Immature natural killer cell (primary cell): ENCODE data around the gene PEAK3. TPM values are rescaled to one million over a fixed set of nuclear protein-coding genes. Genes with fewer than 3 reads are reported as not detected.

Source experiments
- DNase-seq, 3 donors: peaks; one replicate each; pipeline ENCODE4 v3.0.0; 2022; ENCODE audit warnings: mixed read lengths in 1 of 3
- H3K27ac Mint-ChIP-seq, 6 donors: one replicate each; pipeline ENCODE4 v1.8.0; 2020; ENCODE audit warnings: mixed read lengths in 6 of 6, mild to moderate bottlenecking in 5 of 6, inconsistent platforms in 4 of 6, moderate library complexity in 3 of 6
- H3K27me3 Mint-ChIP-seq, 3 donors: one replicate each; pipeline ENCODE4 v1.8.0; 2020 to 2021; ENCODE audit warnings: low read depth in 3 of 3, mild to moderate bottlenecking in 3 of 3, mixed read lengths in 3 of 3, moderate library complexity in 3 of 3, inconsistent platforms in 1 of 3
- H3K36me3 Mint-ChIP-seq, 3 donors: one replicate each; pipeline ENCODE4 v1.8.0; 2020; ENCODE audit warnings: mixed read lengths in 3 of 3, inconsistent platforms in 2 of 3, mild to moderate bottlenecking in 2 of 3
- H3K4me1 Mint-ChIP-seq, 2 donors: one replicate each; pipeline ENCODE4 v1.8.0; 2020; ENCODE audit warnings: inconsistent platforms in 2 of 2, mild to moderate bottlenecking in 2 of 2, mixed read lengths in 2 of 2, moderate library complexity in 1 of 2
- H3K4me3 Mint-ChIP-seq, 5 donors: one replicate each; pipeline ENCODE4 v1.8.0; 2020; ENCODE audit warnings: mild to moderate bottlenecking in 5 of 5, mixed read lengths in 5 of 5, inconsistent platforms in 3 of 5, moderate library complexity in 3 of 5
- H3K9me3 Mint-ChIP-seq, 6 donors: one replicate each; pipeline ENCODE4 v1.8.0; 2020; ENCODE audit warnings: mild to moderate bottlenecking in 6 of 6, mixed read lengths in 6 of 6, inconsistent platforms in 4 of 6, moderate library complexity in 3 of 6
- polyA plus RNA-seq, 3 donors: library from polyadenylated mRNA; unstranded; fragments of 300-500 nt; fragmentation: Illumina TruSeq; gene quantifications; one replicate each; pipeline ENCODE4 v1.2.3, GENCODE V29; 2021

PEAK3 gene
- polyA plus RNA-seq, 3 donors from 2014 or later = 0.96 to 10.8 (median 2.5) TPM

- Mint-ChIP-seq H3K27me3 (peaks cover 0 to 2% (median 2%) of the 10 kb centered on the region in 3 donors), H3K9me3 (no peaks in the 10 kb centered on the region), H3K4me1 (peaks cover 11 to 13% of the 10 kb centered on the region in 2 donors)
Measured at GRCh38 chr19:2321565-2322283, 39.7 kb upstream of the PEAK3 start.

GRCh38 chr19:2320939-2321338 is 39.0 kb upstream of the PEAK3 start:
- no peaks in the 10 kb centered on the region for H3K9me3 Mint-ChIP-seq
- H3K27ac Mint-ChIP-seq = no peak overlapping the region
- no peak overlapping the region for H3K4me3 Mint-ChIP-seq
- peaks cover 0 to 2% (median 1%) of the 10 kb centered on the region in 3 donors for H3K27me3 Mint-ChIP-seq
- peaks cover 6 to 8% of the 10 kb centered on the region in 2 donors for H3K4me1 Mint-ChIP-seq
- H3K36me3 Mint-ChIP-seq = no peaks in the 10 kb centered on the region
- no peak for DNase-seq

More at GRCh38 chr19:2321565-2322283, 39.7 kb upstream of the PEAK3 start:
- Mint-ChIP-seq H3K36me3 (no peaks in the 10 kb centered on the region), H3K4me3 (no peak overlapping the region), H3K27ac (no peak overlapping the region)
- DNase-seq = no peak

- DNase-seq = no peak
- H3K36me3 Mint-ChIP-seq = peaks cover 0 to 3% (median 3%) of the 10 kb centered on the region in 3 donors
- H3K4me1 Mint-ChIP-seq = peaks cover 5 to 8% of the 10 kb centered on the region in 2 donors
- H3K4me3 Mint-ChIP-seq = no peak overlapping the region
- H3K27ac Mint-ChIP-seq = no peak overlapping the region
- H3K9me3 Mint-ChIP-seq = peaks cover 0 to 7% (median 3%) of the 10 kb centered on the region in 6 donors
- H3K27me3 Mint-ChIP-seq = peaks cover 0 to 6% (median 1%) of the 10 kb centered on the region in 3 donors
Measured at GRCh38 chr19:2320049-2320448, 38.1 kb upstream of the PEAK3 start.

- H3K27ac Mint-ChIP-seq = no peak overlapping the region
- H3K9me3 Mint-ChIP-seq = peaks cover 0 to 10% (median 7%) of the 10 kb centered on the region in 6 donors
- no peak for DNase-seq
- peaks cover 0 to 7% (median 6%) of the 10 kb centered on the region in 3 donors for H3K36me3 Mint-ChIP-seq
- peaks cover 5 to 8% of the 10 kb centered on the region in 2 donors for H3K4me1 Mint-ChIP-seq
- H3K27me3 Mint-ChIP-seq = peaks cover 0 to 6% (median 4%) of the 10 kb centered on the region in 3 donors
- H3K4me3 Mint-ChIP-seq = no peak overlapping the region
Measured at GRCh38 chr19:2319551-2319950, 37.6 kb upstream of the PEAK3 start.

GRCh38 chr19:2318923-2319322 is 36.9 kb upstream of the PEAK3 start:
- Mint-ChIP-seq H3K36me3 (peaks cover 0 to 8% (median 6%) of the 10 kb centered on the region in 3 donors), H3K9me3 (peaks cover 0 to 10% (median 7%) of the 10 kb centered on the region in 6 donors), H3K4me3 (no peak overlapping the region), H3K4me1 (peaks cover 5 to 8% of the 10 kb centered on the region in 2 donors), H3K27ac (no peak overlapping the region), H3K27me3 (peaks cover 0 to 6% (median 4%) of the 10 kb centered on the region in 3 donors)
- DNase-seq = no peak

GRCh38 chr19:2317756-2318155 is 35.8 kb upstream of the PEAK3 start:
- peaks cover 5 to 8% of the 10 kb centered on the region in 2 donors for H3K4me1 Mint-ChIP-seq
- H3K27me3 Mint-ChIP-seq = peaks cover 5 to 10% (median 8%) of the 10 kb centered on the region in 3 donors
- no peak for DNase-seq
- no peak overlapping the region for H3K27ac Mint-ChIP-seq
- H3K9me3 Mint-ChIP-seq = peaks cover 0 to 10% (median 7%) of the 10 kb centered on the region in 6 donors
- H3K4me3 Mint-ChIP-seq = no peak overlapping the region
- peaks cover 0 to 8% (median 6%) of the 10 kb centered on the region in 3 donors for H3K36me3 Mint-ChIP-seq

- Mint-ChIP-seq H3K27ac (no peak overlapping the region), H3K4me3 (no peak overlapping the region)
Measured at GRCh38 chr19:2317300-2317699, 35.3 kb upstream of the PEAK3 start.

GRCh38 chr19:2315818-2316353 is 33.9 kb upstream of the PEAK3 start:
- Mint-ChIP-seq H3K4me3 (peak overlapping the region in 3 of 5 donors; percentile 1 to 46 (median 15)), H3K4me1 (peaks cover 5 to 8% of the 10 kb centered on the region in 2 donors), H3K27me3 (peaks cover 8 to 12% (median 9%) of the 10 kb centered on the region in 3 donors), H3K36me3 (peaks cover 0 to 8% (median 6%) of the 10 kb centered on the region in 3 donors), H3K9me3 (peaks cover 0 to 10% (median 7%) of the 10 kb centered on the region in 6 donors), H3K27ac (peak overlapping the region in 1 of 6 donors; percentile 66)
- peak; percentile 60 to 61 (median 60) for DNase-seq

More at GRCh38 chr19:2317300-2317699, 35.3 kb upstream of the PEAK3 start:
- Mint-ChIP-seq H3K9me3 (peaks cover 0 to 10% (median 7%) of the 10 kb centered on the region in 6 donors), H3K4me1 (peaks cover 5 to 8% of the 10 kb centered on the region in 2 donors), H3K36me3 (peaks cover 0 to 8% (median 6%) of the 10 kb centered on the region in 3 donors), H3K27me3 (peaks cover 6 to 10% (median 8%) of the 10 kb centered on the region in 3 donors)
- no peak for DNase-seq

GRCh38 chr19:2315121-2315817 is 33.3 kb upstream of the PEAK3 start:
- Mint-ChIP-seq H3K27ac (no peak overlapping the region), H3K36me3 (peaks cover 0 to 8% (median 6%) of the 10 kb centered on the region in 3 donors), H3K9me3 (peaks cover 0 to 10% (median 7%) of the 10 kb centered on the region in 6 donors), H3K4me3 (peak overlapping the region in 2 of 5 donors; percentile 27 to 46), H3K27me3 (peaks cover 8 to 12% (median 9%) of the 10 kb centered on the region in 3 donors), H3K4me1 (peaks cover 5 to 8% of the 10 kb centered on the region in 2 donors)
- no peak for DNase-seq

GRCh38 chr19:2312820-2313501 is 31.0 kb upstream of the PEAK3 start:
- peaks cover 16 to 24% (median 20%) of the 10 kb centered on the region in 3 donors for H3K27me3 Mint-ChIP-seq
- H3K4me1 Mint-ChIP-seq = peaks cover 8 to 11% of the 10 kb centered on the region in 2 donors
- H3K27ac Mint-ChIP-seq = no peak overlapping the region
- H3K4me3 Mint-ChIP-seq = peak overlapping the region in 1 of 5 donors; percentile 7
- H3K9me3 Mint-ChIP-seq = peaks cover 0 to 10% (median 7%) of the 10 kb centered on the region in 6 donors
- DNase-seq = no peak
- H3K36me3 Mint-ChIP-seq = peaks cover 0 to 8% (median 6%) of the 10 kb centered on the region in 3 donors

- H3K4me3 Mint-ChIP-seq = no peak overlapping the region
- H3K36me3 Mint-ChIP-seq = peaks cover 0 to 8% (median 6%) of the 10 kb centered on the region in 3 donors
- peaks cover 7 to 11% of the 10 kb centered on the region in 2 donors for H3K4me1 Mint-ChIP-seq
- peaks cover 25 to 32% (median 26%) of the 10 kb centered on the region in 3 donors for H3K27me3 Mint-ChIP-seq
- no peak overlapping the region for H3K27ac Mint-ChIP-seq
- H3K9me3 Mint-ChIP-seq = peaks cover 0 to 10% (median 7%) of the 10 kb centered on the region in 6 donors
- DNase-seq = no peak
Measured at GRCh38 chr19:2311093-2311492, 29.1 kb upstream of the PEAK3 start.

GRCh38 chr19:2309734-2310362 is 27.9 kb upstream of the PEAK3 start:
- Mint-ChIP-seq H3K9me3 (peaks cover 0 to 2% (median 1%) of the 10 kb centered on the region in 6 donors), H3K4me1 (peaks cover 0 to 5% of the 10 kb centered on the region in 2 donors), H3K4me3 (no peak overlapping the region), H3K27me3 (peaks cover 23 to 37% (median 25%) of the 10 kb centered on the region in 3 donors), H3K36me3 (peaks cover 0 to 4% (median under 1%) of the 10 kb centered on the region in 3 donors), H3K27ac (no peak overlapping the region)
- no peak for DNase-seq
